CD4-positive, alpha-beta T cell treated with Interleukin-17A for 1 hour (primary cell): Measurements from ENCODE around the gene MKI67.
A peak's percentile ranks its signal among the peaks of the same experiment; 100 is the strongest.

Experiments
- DNase-seq: peaks from one replicate; pipeline ENCODE4 v3.0.0-alpha.2; 2020

The MKI67 gene

GRCh38 chr10:128080641-128081040, 45.6 kb downstream of the MKI67 start:
- no peak for DNase-seq

- no peak for DNase-seq
These were observed 46.0 kb downstream of the MKI67 start for GRCh38 chr10:128080231-128080630.

- DNase-seq: peak; percentile 53
These were observed 47.9 kb downstream of the MKI67 start for GRCh38 chr10:128078136-128078969.

- no peak for DNase-seq
These were observed 48.9 kb downstream of the MKI67 start for GRCh38 chr10:128077155-128077875.

DNA sequence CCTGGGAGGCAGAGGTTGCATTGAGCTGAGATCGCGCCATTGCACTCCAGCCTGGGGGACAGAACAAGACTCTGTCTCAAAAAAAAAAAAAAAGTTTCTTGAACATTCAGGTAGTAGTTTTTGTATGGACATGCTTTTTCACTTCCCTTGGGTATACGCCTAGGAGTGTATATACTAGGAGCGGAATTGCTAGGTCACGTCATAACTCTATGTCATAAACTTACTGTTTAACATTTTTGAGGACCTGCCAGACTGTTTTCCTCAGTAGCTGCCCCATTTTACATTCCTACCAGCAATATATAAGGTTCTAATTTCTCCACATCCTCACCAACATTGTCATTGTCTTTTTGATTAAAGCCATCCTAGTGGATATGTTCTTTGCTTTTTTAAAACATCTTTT, 51.6 kb downstream of the MKI67 start:
- DNase-seq: no peak

DNA sequence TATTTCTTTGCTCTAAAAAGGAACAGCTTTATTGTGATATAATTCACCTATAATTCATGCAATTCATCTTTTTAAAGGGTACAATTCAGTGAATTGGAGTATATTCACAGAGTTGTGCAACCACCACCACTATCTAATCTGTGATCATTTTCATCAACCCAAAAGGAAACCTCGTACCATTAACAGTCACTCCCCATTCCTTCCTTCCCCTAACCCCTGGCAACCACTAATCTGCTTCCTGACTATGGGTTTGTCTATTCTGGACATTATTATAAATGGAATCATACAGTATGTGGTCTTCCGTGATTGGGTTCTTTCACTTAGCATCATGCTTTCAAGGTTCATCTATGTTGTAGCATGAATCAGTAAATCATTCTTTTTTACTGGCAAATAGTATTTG, 52.3 kb downstream of the MKI67 start:
- DNase-seq: no peak

GRCh38 chr10:128072941-128073645, 53.1 kb downstream of the MKI67 start:
- DNase-seq: no peak

- no peak for DNase-seq
These were observed 54.2 kb downstream of the MKI67 start for GRCh38 chr10:128072046-128072445.

DNA sequence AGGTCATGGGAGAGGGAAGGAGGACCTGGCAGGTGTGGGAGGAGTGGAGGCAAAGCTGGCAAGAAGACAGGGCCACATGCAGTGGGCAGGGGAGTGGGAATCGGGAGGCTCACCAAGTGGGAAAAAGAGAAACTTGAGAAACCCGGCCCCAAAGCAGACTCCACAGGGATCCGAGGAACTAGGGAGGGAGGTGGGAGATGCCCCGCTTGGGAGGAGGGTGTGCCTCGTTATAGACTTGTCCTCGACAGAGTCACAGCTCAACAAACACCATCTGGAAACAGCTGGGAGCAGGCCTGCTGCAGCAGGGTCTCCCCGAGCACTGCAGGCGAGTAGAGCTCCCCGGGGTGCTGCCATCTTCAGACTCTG, 54.8 kb downstream of the MKI67 start:
- no peak for DNase-seq

- DNase-seq: no peak
These were observed 55.4 kb downstream of the MKI67 start for GRCh38 chr10:128070721-128071416.

DNA sequence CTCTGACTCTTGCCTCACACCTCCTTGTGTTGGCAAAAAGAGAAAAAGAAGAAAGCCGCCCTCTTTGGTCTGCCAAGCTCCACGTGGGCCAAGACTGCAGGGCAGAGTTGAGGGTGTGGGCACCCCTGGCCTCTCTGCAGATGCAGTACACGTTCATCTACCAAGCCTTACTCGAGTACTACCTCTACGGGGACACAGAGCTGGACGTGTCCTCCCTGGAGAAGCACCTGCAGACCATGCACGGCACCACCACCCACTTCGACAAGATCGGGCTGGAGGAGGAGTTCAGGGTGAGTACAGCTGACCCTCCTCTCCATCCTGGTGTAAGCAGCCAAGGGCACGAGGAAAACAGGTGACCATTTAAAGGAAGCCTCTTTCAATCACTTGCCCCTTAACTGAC, 56.1 kb downstream of the MKI67 start:
- DNase-seq: no peak

DNA sequence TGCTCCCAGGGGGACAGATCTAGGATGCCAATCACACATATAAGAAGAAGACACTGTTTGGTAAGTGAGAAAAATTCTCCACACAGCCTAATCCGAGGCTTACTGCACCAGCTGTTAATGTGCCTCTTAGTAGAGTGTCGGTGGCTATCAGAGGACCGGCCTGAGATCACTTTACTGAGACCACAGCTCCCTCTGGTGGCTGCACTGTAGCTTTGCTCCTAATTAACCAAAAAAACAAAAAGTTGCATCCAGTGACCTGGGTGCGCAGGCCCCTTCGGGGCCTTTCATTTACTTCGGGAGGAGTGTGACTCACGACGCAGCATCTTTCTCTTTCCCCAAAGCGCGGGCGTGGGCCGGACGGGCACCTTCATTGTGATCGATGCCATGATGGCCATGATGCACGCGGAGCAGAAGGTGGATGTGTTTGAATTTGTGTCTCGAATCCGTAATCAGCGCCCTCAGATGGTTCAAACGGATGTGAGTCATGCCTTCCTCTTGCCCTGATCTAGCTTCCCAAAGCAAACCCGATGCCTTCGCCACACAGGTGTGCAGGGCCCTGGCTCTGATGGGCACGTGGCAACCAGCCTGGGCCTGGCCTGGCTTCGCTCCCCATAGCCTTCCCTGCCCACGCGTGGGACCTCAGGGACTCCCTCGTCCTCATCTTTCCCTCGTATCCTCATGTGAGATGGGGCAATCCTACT, 56.7 kb downstream of the MKI67 start:
- DNase-seq: peak; percentile 81

DNA sequence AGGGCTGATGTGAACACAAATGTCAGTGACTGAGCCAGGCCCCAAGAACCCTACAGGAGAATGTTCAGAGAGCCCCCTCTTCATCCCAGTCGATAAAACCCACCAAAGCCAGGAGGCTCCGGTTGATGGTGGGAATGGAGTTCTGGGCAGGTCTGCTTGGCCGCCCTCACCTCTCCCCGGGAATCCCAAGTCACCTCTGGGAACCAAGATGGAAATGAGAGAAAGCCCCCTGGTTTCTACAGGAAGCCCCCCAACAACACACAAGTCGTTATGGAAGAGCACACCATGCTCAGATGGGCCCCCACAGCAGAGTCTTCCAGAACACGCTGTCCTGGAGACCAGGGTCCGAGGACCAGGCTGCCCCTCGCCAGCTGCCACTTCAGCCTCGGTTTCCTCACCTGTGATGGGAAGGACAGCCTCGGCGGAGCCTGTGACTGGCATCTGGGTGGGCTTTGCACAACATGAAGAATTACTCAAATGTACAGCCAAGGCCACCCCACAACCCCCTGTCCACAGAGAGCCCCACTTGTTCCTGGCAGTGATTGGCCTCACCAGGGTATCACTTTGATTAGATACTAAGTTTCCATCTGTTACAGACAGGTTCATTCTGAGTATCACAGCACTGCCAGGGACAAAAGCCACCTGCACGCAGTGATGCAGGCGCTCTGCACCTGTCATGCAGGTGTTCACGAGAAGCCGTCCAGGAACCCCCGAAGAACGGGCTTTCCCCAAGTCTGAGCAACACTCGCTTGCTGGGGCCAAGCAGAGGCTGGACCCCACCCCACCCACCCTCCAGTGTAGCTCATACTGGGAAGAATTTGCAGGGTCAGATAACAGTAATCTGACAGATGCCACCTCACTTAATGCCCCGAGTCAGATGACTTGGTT, 57.6 kb downstream of the MKI67 start:
- DNase-seq: no peak

DNA sequence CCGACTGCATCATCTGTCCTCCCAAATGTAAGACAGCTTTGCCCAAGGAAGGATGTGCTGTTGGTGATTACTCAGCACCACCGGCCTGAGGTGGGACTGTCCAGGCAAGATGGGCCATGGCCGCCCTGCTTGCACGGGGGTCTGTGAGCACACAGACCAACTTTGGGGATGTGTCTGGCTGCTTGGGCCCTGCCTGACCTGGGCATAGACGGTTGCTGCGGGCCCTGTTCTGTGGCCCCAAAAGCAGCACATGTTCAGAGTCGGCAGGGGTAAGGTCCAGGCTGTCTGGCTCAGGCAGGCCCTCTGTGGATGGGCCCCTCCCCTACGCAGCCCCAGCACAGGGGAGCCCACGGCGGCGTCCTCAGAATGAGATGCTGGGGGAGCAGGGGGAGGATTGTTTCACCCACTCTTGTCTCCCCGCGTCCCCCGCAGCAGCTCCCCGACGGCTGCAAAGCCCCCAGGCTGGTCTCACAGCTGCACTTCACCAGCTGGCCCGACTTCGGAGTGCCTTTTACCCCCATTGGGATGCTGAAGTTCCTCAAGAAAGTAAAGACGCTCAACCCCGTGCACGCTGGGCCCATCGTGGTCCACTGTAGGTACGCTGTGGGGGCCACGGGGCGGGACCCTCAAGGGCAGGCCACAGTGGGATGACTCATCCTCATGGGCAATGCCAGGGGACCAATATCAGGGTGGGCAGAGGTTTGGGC, 58.4 kb downstream of the MKI67 start:
- DNase-seq: no peak

DNA sequence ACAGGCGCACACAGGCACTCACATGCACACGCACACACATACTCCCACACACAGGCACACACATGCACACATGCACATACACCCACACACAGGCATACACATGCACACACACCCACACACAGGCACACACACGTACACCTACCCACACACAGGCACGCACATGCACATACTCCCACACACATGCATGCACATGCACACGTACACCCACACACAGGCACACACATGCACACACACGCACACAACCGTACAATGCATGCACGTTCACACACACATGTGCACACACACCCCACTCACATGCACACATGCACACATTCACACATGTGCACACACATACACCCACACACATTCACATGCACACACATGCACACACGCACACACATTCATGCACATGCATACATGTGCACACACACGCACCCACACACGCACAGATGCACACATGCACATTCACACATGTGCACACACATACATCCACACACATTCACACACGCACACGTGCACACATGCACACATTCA, 59.3 kb downstream of the MKI67 start:
- no peak for DNase-seq

DNA sequence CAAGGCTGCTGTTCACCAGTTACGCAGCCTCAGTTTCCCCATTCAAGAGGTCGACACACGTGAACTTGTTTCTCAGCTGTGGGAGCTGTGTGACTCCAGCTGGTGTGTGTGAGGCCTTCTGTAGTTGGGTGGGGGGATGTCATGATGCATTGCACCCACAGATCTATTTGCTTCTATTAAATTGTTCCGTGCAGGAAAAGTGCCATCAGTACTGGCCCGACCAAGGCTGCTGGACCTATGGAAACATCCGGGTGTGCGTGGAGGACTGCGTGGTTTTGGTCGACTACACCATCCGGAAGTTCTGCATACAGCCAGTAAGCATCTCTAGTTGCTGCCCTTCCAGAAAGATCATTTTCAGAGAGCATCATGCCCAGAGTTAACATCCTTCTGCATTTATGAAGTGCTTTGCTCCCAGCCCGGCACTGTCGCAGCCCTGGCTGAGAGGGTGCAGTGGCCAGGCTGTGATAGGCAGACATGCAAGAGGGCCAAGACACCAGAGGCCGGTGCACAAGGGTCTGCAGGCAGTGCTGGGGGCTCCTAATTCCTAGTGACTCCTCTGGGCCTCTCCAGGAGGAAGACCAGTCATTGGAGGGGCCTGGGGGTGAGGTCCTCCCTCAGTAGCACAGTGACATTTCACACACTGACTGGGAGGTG, 60.2 kb downstream of the MKI67 start:
- DNase-seq: no peak

DNA sequence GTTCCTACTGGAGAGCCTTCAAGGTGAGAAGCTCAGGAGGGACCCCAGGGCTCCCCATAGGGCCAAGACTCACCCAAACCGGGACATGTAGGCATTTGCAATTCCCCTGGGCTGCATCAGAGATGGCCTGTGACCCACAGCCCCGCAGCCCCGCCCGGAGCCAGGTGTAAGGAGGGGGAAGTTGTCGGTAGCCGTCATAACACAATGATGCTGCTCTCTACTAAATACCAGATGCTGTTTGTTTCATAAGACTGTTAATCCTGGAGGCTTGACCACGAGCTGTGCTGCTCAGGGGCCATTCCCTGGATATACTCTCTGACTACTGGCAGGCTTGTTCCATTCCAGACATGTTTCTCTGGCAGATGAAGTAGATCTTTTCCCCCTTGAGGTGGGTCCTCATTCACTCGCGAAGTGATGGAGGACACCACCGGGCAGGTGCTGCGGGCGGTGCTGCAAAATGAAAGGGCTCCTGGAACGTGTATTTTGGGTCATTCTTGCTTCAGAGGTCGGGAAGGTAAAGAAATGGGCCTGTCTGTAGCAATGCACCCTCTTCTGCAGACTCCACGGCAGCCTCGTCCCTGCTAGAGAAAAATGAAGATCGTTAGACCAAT, 61.1 kb downstream of the MKI67 start:
- DNase-seq: no peak

DNA sequence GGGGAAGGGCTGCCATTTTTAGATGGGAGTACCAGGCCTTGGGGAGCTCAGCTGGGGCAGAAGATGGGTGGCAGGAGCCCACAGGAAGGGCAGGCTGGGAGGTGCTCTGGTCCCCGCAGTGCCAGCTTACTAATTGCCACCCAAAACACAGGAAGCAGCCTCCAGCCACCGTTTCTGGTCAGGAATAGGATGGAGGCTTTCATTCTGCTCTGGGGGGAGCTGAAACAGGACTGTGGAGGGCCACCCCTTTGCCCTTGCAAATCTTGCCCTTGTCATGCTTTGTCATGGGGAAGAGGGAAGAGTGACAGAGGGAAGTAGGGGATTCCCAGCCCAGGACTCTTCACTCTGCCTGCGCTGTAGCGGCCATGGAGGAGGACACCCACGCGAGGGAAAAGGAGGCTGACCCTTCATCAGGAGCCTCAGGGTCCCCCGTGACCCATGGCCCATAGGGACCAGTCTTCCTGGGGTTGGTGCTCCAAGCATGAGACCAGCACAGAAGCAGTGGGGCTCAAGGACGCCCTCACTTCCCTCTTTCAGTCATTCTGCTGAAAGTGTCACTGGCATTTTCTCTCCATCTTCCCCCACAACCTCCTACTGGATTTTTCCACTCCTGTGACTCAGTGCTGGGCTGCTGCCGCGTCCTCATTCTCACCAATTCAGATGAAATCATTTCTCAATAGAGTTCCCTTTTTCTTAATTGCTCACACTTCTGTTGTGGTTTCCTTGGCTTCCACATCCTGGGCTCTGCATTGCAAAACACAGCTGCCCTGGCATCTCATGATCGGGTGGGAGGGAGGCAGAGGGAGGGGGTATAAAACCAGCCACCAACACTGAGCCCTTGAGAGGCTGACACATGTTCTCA, 61.9 kb downstream of the MKI67 start:
- DNase-seq: peak; percentile 73

- DNase-seq: peak; percentile 25
These were observed 62.5 kb downstream of the MKI67 start for GRCh38 chr10:128063736-128064107.
